ENCODE results near the gene FBXL15.
A peak's percentile ranks its signal among the peaks of the same experiment; 100 is the strongest.

The FBXL15 gene

GRCh38 chr10:102411341-102412255 lies 9.0 kb upstream of the FBXL15 start:
- DNase-seq, result no peak

GRCh38 chr10:102412293-102412692 lies 8.3 kb upstream of the FBXL15 start:
- DNase-seq, result no peak

GRCh38 chr10:102413053-102413705 lies 7.5 kb upstream of the FBXL15 start:
- DNase-seq, result no peak

- DNase-seq, result no peak
Observed at GRCh38 chr10:102413806-102414561, 6.7 kb upstream of the FBXL15 start.

GRCh38 chr10:102414749-102415148 lies 5.9 kb upstream of the FBXL15 start:
- DNase-seq, result no peak

GRCh38 chr10:102416283-102416682 lies 4.4 kb upstream of the FBXL15 start:
- no peak for DNase-seq

GRCh38 chr10:102416695-102417094 lies 3.9 kb upstream of the FBXL15 start:
- no peak for DNase-seq

- DNase-seq, result no peak
Observed at GRCh38 chr10:102418622-102419268, 1.9 kb upstream of the FBXL15 start, which contains the start of gene PSD. TSS of gene PSD (minus strand) at chr10:102418785. CDS start at chr10:102417038, 1,747 bp downstream.

GRCh38 chr10:102419269-102420180 lies 1.1 kb upstream of the FBXL15 start:
- DNase-seq, result no peak

GRCh38 chr10:102420181-102420713 lies 389 bp upstream of the FBXL15 start:
- DNase-seq, result no peak

GRCh38 chr10:102421507-102421756 lies 796 bp downstream of the FBXL15 start:
- DNase-seq, result no peak

GRCh38 chr10:102421757-102422512 lies 1.3 kb downstream of the FBXL15 start:
- peak; percentile 16 for DNase-seq

- DNase-seq, result peak; percentile 76
Observed at GRCh38 chr10:102422545-102423129, 2.0 kb downstream of the FBXL15 start.

- no peak for DNase-seq
Observed at GRCh38 chr10:102423372-102423968, 2.8 kb downstream of the FBXL15 start.

- DNase-seq, result no peak
Observed at GRCh38 chr10:102424145-102424544, 3.5 kb downstream of the FBXL15 start.

- no peak for DNase-seq
Observed at GRCh38 chr10:102424916-102425315, 4.3 kb downstream of the FBXL15 start.

GRCh38 chr10:102425444-102425843 lies 4.8 kb downstream of the FBXL15 start:
- no peak for DNase-seq

GRCh38 chr10:102426803-102427287 lies 6.2 kb downstream of the FBXL15 start:
- DNase-seq, result no peak

- DNase-seq, result no peak
Observed at GRCh38 chr10:102429468-102429867, 8.8 kb downstream of the FBXL15 start.

Measured in HCEC 1CT (cell line).